ENCODE measurements around the gene TNNI2. TPM values are rescaled to one million over a fixed set of nuclear protein-coding genes. Genes with fewer than 3 reads are reported as not detected.
A peak's percentile ranks its signal among the peaks of the same experiment; 100 is the strongest.

TNNI2 gene
- polyA plus RNA-seq, 3 donors: 1.5 to 2.5 TPM; not detected in 1

DNA sequence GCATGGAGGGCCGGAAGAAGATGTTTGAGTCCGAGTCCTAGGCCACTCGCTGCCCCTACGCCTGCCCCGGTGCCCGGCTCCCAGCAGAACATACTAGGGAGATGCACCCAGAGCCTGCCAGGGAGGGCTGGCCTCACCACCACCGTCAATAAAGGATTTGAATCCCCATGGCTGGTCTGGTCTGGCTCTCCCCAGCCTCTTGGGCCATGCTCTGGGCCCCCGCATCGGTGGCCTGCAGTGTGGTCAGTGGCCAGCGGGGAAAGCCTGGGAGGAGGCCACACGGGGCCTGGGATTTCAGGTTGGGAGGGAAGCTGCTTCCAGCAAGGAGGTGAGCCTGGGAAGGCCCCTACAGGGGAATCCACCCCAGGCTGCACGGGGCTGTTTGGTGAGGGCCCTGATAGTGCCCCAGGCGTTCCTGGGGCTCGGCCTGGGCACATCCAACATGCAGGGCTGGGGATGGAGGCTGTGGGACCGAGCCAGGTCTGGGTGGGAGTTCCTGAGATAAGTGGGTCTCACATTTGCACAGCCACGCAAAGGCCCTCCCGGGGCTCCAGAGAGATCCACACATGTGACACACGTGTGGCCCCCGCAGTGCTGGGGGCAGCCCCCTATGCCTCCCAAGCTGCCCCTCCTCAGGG, 2.8 kb downstream of the TNNI2 start:
- H3K27ac ChIP-seq (ENCODE audit: low read depth, low read length): no peak overlapping the region
- WGBS, 3 donors: 86 to 96% (median 89%) methylated on average over 19 of the region's 19 CpGs

DNA sequence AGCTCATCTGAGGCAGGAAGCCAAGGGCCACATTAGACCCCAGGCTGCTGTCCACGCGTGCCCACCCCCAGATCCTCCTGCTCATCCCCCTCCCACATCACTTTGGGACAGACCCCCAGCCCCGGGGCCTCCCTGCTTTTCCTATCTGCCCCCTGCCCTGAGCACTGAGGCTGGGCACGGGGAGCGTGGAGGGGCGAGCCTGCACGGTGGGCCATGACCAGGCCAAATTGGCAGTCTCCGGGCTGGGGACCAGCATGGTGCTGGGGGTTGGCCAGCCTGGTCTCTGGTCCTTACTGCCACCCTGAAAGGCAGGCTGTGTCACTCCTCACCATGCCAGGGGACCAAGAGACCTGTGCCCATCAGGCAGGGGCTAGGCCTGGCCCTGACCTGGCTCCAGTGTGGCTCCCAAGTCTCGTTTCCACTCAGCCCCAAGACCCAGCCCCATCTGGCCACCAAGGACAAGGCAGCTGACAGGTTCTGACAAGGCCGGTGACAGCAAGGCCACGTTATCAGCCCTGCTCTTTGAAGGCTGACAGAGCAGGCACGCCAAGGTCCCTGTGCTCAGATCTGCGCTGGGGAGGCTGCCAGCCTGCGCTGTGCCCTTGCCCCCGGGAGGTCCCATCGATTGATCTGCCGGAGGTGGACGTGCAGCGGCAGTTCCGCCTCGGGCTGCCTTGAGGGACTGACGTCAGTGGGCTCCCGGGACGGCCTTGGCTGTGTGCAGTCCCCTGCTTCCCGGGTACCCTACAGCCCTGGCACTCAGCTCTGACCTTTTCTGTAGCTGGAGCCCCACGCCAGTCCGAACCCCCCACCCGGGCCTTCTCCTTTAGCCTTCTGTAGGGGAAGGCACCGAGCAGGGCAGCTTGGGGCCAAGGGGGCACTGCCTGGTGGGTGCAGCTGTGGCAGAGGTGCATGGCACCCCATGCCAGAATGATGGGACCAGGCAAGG, 3.6 kb downstream of the TNNI2 start:
- 45 to 93% (median 92%) methylated on average over 27 to 29 of the region's 29 CpGs for WGBS, 3 donors
- no peak overlapping the region for H3K27ac ChIP-seq (ENCODE audit: low read depth, low read length)

DNA sequence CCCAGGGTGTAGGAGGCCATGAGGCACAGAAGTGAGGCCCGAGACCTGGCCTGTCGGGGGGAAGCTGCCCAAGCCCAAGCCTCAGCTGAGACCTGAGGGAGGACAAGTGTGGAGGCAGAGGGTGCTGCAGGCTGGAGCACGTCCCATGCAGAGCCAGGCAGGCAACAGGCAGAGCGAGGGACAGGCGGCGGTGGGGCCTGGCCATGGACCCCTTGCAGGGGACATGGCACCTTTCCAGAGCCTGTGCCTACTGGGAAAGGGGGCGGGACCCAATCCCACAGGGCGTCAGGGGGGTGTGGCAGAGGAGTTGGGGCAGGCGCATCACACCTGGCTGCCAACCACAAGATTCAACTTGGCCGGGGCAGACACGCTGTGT, 4.3 kb downstream of the TNNI2 start:
- WGBS, 3 donors: 74 to 77% (median 76%) methylated on average over 9 to 11 of the region's 11 CpGs
- H3K27ac ChIP-seq (ENCODE audit: low read depth, low read length): no peak overlapping the region

DNA sequence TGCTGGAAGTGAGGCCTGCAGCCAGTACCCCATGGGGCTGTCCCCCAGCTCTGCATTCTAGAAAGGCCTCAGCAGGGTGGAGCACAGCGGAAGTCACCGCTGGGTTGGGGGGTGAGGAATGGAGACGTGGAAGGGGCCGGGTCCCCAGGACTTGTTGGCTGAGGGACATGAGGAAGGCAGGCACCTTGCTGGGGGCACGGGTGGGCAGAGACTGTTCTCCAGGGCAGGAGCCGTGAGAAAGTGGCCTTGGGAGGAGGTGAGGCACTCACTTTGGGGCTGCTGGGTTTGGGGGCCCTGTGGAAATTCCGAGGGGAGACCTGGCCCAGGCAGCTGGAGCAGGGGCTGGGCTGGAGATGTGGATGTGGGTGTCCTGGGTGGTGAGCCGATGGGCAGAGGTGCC, 5.0 kb downstream of the TNNI2 start:
- H3K27ac ChIP-seq (ENCODE audit: low read depth, low read length): no peak overlapping the region
- WGBS, 3 donors: 75 to 82% (median 81%) methylated on average over 8 of the region's 8 CpGs

DNA sequence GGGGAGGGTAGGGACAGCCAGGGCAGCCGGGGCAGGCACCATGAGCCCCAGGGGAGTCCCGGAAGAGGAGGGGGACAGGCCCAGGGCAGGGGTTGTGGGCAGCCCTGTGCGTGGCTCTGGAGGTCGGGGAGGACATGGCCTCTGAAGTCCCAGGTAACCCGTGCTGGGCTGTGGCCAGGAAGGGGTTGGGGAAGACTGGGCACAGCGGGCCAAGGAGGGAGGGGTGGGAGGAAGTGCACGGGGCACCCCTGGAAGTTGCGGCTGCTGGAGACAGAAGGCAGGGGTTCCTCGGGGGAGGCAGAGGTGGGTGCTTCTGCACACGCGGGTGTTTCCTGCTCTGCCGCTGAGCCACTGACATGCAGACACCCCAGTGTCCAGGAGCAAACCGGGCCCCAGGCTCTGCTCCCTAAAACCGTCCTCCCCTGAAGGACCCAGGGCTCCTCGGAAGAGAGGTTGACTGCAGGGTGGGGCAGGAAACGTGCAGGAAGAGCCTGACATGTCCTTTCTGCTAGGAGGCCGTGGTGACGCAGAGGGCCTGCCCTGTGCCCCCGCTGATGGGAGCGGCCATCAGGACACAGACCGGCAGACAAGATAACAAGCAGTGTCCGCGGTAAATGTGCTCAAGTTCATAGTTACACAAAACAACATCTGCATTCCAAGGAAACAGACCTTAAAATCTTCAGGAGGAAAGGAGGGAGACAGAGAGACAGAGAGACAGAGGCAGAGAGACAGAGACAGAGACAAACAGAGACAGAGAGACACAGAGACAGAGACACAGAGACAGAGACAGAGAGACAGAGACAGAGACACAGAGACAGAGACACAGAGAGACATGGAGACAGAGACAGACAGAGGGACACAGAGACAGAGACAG, 5.7 kb downstream of the TNNI2 start:
- H3K27ac ChIP-seq (ENCODE audit: low read depth, low read length): no peak overlapping the region
- 14 to 51% (median 23%) methylated on average over 21 to 23 of the region's 23 CpGs for WGBS, 3 donors

DNA sequence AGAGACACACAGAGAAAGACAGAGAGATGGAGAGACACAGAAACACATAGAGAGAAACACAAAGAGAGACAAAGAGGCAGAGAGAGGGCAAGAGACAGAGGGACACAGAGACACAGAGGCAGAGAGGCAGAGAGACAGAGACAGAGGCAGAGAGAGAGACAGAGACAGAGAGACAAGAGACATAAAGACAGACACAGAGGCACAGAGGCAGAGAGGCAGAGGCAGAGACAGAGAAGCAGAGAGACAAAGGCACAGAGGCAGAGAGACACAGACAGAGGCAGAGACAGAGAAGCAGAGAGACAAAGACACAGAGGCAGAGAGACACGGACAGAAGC, 6.3 kb downstream of the TNNI2 start:
- no peak overlapping the region for H3K27ac ChIP-seq (ENCODE audit: low read depth, low read length)
- WGBS, 3 donors: 40 to 78% (median 75%) methylated on average over 1 of the region's 1 CpG

DNA sequence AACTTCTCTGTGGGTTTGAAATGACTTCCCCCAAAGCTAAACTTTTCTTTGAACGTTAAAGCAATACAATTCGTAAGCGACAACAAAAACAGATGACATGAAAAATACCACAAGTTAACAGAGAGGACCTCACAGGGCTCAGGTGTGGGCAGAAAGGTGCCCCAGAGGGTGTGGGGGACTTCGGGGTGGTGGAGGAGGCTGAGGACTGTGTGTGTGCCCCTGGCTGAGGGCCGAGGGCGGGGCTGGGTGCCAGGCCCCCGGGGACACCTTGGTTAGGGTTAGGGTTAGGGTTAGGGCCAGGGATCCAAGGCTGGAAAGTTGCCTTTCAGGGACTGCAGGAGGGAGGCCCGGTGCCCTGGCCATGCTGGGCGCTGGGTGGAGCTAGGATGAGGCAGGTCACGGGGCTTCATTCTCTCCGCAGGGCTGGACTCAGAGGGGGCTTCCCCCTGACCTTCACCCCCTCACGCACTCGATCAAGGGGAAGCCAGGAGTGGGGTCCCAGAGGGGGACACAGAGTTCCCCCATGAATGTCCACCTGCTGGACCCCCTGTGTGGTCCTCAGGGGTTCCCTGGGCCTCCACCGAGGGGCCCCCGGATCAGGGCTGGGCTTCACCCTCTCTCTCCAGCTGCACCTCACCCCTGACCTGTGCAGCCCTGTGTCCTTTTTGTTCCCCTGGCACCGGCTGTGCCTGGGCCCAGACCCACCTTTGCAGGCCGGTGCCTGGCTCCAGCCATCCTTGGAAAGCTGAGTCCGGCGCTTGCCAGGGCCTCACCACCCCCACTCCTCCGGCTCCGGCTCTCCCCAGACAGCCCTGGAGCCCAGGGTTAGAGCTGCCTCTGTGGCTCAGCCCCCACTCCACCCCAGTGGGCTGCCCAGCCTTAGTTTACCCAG, 7.0 kb downstream of the TNNI2 start:
- 74 to 80% (median 80%) methylated on average over 19 to 21 of the region's 21 CpGs for WGBS, 3 donors
- no peak overlapping the region for H3K27ac ChIP-seq (ENCODE audit: low read depth, low read length)

DNA sequence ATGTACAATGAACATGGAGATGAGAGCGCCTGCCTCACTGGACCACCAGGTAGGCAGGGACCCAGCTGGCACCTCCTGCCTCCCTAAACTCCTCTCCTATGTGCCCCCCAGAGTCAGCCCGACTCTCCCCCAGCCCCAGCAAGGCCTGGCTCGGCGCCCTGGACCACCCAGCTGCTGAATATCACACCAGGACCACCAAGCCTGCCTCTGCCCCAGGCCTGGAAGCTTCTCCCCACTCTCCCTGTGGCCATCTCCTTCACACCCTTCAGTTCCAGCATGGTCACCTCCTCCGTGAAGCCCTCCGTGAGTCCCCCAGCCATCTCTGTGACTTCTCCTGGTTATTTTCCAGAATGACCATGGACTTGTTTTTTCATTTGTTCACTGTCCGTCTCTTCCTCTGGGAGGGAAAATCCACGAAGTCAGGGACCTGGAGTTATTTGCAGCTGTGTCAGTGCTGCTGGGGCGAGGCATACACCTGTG, 7.7 kb downstream of the TNNI2 start:
- H3K27ac ChIP-seq (ENCODE audit: low read depth, low read length): no peak overlapping the region
- 84 to 92% (median 88%) methylated on average over 9 of the region's 9 CpGs for WGBS, 3 donors

DNA sequence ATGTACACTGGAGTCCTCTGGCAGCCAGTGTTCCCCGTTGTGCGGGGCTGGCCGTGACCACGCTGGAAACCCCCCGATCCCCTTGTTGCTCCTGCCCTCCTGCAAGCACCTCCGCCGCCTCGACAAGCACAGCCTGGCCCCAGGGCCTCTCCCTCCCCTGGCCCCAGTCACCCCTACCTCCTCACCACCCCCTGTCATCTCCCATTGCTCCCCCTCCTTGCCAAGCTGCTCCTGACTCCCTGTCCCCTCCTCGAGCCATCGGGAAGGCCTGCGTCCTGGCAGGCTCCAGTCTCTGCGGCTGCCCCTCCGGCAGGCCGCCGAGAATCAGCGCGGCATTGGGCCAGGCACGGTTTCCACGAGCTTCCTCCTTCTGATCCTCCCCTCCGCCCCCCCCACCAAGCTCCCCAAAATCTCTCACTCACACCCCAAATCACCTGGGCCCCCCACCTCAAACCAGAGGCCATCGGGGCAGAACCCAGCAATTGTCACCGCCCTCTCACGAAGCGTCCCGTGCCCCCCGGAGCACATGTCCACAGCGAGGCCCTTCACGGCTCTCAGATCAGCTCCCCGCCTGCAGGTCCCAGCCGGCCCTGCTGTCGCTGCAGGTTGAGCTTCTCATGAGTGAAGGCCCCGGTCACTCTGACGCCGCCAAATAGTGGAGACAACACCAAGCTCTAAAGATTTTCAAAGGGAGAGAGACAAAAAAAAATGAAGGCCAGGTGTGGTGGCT, 8.4 kb downstream of the TNNI2 start:
- 93 to 96% (median 94%) methylated on average over 32 to 34 of the region's 34 CpGs for WGBS, 3 donors

DNA sequence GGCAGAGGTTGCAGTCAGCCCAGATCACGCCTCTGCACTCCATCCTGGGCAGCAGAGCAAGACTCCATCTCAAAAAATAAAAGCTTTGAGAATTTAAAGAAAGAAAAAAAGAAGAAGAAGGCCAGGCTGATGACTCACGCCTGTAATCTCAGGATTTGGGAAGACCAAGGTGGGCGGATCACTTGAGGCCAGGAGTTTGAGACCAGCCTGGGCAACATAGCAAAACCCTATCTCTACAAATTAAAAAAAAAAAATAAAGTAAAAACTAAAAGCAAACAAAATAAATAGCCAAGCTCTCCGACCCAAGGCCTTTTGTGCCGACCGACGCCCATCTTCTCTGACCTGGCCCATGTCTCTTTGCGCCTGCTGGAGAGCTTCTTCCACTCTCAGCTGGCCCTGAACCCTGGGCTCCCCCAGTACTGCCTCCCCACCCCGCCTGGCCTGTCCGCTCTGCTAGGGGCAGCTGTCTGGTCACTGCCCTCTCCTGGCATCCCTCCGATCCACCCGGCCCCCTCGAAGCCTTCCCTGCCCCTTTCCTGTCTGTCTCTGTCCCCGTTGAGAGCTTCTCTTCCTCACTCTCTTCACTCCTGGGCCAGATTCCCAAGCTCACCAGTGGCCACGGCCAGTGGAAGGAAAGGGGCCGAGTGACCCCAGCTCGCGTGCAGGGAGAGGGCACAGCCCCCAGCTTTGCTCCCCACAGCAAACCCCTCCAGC, 9.3 kb downstream of the TNNI2 start:
- 80 to 85% (median 84%) methylated on average over 18 of the region's 18 CpGs for WGBS, 3 donors
- H3K27ac ChIP-seq (ENCODE audit: low read depth, low read length): no peak overlapping the region

More for the DNA sequence above, 8.4 kb downstream of the TNNI2 start:
- H3K27ac ChIP-seq (ENCODE audit: low read depth, low read length): no peak overlapping the region

DNA sequence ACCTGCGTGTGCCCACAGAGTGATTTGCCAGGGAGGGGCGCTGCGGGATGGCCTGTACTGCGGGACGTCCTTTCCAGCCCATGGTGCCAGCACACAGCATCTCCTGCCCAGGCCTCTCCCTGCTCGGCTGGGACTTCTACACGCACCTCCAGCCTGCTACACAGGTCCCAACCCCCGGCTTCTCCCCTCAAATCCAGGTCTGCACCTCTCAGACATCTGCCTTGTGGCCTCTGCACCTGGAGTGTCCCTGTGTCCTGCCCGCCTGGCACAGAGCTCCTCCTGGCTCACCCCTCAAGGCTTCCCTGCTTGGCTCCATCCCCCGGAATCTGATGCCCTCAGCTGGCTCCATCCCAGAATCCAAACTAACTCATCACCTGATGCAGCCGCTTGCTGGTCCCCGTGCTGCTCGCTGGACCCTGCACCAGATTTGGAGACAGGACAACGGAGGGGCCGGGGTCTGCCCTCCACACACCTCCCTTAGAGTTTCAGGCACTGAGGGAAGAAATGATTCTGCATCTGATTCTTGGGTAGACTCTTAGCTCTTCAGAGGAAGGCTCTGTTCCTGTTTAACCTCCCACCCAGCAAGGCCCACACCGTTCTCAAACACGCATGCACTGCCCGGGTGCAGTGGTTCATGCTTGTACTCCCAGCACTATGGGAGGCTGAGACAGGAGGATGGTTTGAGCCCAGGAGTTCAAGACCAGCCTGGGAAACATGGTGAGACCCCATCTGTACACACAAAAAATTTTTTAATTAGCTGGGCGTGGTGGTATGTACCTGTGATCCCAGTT, 10.1 kb downstream of the TNNI2 start:
- WGBS, 3 donors: 95 to 96% (median 95%) methylated on average over 19 of the region's 19 CpGs
- H3K27ac ChIP-seq (ENCODE audit: low read depth, low read length): no peak overlapping the region

DNA sequence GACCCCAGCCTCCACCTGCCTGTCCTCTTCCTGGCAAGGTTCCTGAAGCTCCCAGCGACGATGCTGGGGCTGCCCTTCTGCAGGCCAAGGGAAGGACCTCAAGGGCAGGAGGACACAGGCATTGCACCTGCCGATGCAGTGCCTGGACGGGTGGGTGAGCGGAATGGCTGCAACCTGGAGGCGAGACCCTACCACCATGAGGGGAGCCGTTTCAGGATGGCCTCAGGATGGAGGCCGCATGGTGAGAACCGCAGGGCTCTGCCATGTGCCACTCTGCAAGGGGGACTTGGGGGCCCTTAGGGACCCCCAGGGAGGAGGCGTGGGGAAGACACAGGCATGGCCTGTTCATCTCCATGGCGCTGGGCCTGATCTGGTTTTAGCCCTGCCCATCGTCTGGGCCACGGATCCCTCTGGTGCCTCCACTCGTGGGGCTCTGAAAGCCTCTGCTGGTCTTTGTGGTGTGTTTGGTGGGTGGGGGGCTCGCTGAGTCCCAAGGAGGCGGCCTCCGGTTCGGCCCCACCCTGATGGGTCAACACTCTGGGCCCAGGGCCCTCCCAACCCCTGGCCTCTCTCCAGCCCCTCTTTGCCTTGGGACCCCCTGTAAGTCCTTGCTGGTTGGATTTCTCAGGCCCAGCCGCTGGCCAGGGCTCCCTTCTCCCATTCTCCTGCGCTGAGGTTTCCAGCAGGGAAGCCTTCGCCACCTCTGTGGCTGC, 12.8 kb downstream of the TNNI2 start:
- WGBS, 3 donors: 87 to 95% (median 91%) methylated on average over 19 to 21 of the region's 21 CpGs
- H3K27ac ChIP-seq (ENCODE audit: low read depth, low read length): no peak overlapping the region

DNA sequence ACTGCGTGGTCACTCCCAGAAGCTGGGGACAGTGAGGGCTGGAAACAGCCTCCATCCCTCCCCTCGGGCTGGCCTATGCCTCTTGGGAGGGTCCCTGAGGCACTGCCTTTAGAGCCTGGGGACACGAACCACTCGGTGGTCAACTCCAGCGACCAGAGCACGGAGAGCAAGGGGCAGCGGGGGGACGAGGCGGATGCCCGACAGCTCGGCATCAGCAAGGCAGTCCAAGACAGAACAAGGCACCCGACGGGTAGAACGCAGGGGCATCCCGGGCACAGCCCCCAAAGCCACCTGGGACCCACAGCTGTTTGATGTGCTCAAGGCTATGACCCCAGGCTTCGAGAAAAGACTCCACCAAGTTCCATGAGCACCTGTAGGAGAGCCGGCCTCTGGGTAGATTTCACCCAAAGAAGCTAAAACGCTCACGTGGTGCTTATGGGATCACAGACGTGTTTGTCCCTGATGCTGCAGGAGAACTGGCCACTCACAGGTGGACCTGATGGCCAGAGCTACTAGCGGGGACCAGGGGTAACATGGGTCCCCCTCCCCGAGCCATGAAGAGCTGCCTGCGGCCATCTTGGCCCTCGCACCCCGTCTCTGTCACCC, 13.6 kb downstream of the TNNI2 start:
- no peak overlapping the region for H3K27ac ChIP-seq (ENCODE audit: low read depth, low read length)
- 81 to 88% (median 84%) methylated on average over 25 of the region's 25 CpGs for WGBS, 3 donors

DNA sequence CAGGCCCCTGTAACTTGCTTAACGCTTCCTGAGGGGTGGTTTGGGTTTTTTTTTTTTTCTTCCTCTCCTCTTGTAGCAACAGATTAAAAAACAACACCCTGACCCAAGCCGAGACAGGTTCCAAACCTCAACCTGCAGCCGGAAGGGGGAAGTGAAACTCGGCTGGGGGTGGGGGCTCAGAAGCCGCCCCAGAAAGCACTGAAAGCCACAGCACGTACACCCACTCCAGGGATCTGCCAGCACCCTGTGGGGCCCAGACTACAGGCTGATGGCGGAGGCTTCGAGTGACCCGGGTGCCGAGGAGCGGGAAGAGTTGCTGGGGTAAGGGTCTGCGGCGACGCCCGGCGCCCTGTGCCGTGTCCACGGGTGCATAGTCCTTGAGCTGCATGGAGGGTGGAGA, 14.1 kb downstream of the TNNI2 start, which contains the start of gene LSP1:
TSS of gene LSP1 (plus strand) at position 208 of the 400 bp plus-strand sequence. CDS start at position 269, 61 bp downstream.
- H3K27ac ChIP-seq (ENCODE audit: low read depth, low read length): peak within 1 kb of the TSS; percentile 49
- WGBS, 3 donors: 46 to 84% (median 63%) methylated on average over 18 of the region's 18 CpGs
